Parathyroid adenoma (tissue), 2 donors: ENCODE measurements around the gene COPB2.

Experiments
- H2AFZ ChIP-seq: fragments of 300-600 bp; sonication (generic); one replicate; pipeline ENCODE4 v1.7.0; 2017; ENCODE audit warnings: antibody characterized with exemption, mild to moderate bottlenecking
- H3K27ac ChIP-seq: fragments of 300-600 bp; sonication (generic); one replicate; pipeline ENCODE4 v1.7.0; 2017
- H3K27me3 ChIP-seq: fragments of 300-600 bp; sonication (generic); one replicate; pipeline ENCODE4 v1.7.0; 2017; ENCODE audit warnings: low read length; ENCODE audit not compliant: control insufficient read depth, insufficient read depth
- H3K36me3 ChIP-seq: fragments of 300-600 bp; sonication (generic); one replicate; pipeline ENCODE4 v1.7.0; 2017; ENCODE audit warnings: low read length; ENCODE audit not compliant: control insufficient read depth, insufficient read depth
- H3K4me1 ChIP-seq: fragments of 300-600 bp; sonication (generic); one replicate; pipeline ENCODE4 v1.7.0; 2017; ENCODE audit warnings: control low read depth
- H3K4me2 ChIP-seq: fragments of 300-600 bp; sonication (generic); one replicate; pipeline ENCODE4 v1.7.0; 2017; ENCODE audit warnings: low read length
- H3K4me3 ChIP-seq: fragments of 300-600 bp; sonication (generic); one replicate; pipeline ENCODE4 v1.7.0; 2017; ENCODE audit warnings: low read depth, low read length
- H3K79me2 ChIP-seq: fragments of 300-600 bp; sonication (generic); one replicate; pipeline ENCODE4 v1.7.0; 2017; ENCODE audit warnings: control low read depth
- H3K9ac ChIP-seq: fragments of 300-600 bp; sonication (generic); one replicate; pipeline ENCODE4 v1.7.0; 2017; ENCODE audit warnings: mild to moderate bottlenecking
- H3K9me3 ChIP-seq: fragments of 300-600 bp; sonication (generic); one replicate; pipeline ENCODE4 v1.7.0; 2017; ENCODE audit warnings: low read length; ENCODE audit not compliant: control insufficient read depth
- TF ChIP-seq, protein P1 (sequence below): fragments of 300-600 bp; sonication (generic); IDR thresholded peaks from one replicate; pipeline ENCODE4 v1.7.0; 2017; ENCODE audit warnings: antibody characterized with exemption, mild to moderate bottlenecking
- donor health status: primary hyperparathyroidism.

Gene COPB2

DNA sequence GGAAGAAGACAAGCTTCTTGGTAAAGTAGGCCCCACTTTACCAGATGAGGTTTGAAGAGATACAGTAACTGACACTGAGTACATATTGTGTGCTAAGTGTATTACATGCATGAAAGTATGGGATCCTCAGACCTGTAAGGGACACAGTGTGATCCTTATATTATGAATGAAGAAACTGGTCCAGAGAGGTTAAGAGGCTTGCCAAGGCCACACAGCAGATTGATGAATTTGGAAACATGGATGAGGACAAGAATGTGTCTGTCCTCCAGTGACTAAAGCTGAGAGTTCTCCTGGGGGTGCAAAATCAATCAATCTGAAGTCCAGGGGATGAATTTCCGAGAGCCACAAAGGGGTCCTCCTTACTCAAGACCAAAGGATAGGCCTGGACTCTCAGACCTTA is 77.0 kb downstream of the COPB2 start:
- Histone ChIP-seq H3K27me3 (no peaks in the 10 kb centered on the region), H3K9ac (no peak overlapping the region), H3K36me3 (no peaks in the 10 kb centered on the region), H2AFZ (no peak overlapping the region), H3K9me3 (no peaks in the 10 kb centered on the region), H3K4me1 (no peaks in the 10 kb centered on the region), H3K27ac (no peak overlapping the region), H3K79me2 (no peaks in the 10 kb centered on the region), H3K4me2 (no peak overlapping the region), H3K4me3 (no peak overlapping the region)
- TF ChIP-seq, protein P1, sequence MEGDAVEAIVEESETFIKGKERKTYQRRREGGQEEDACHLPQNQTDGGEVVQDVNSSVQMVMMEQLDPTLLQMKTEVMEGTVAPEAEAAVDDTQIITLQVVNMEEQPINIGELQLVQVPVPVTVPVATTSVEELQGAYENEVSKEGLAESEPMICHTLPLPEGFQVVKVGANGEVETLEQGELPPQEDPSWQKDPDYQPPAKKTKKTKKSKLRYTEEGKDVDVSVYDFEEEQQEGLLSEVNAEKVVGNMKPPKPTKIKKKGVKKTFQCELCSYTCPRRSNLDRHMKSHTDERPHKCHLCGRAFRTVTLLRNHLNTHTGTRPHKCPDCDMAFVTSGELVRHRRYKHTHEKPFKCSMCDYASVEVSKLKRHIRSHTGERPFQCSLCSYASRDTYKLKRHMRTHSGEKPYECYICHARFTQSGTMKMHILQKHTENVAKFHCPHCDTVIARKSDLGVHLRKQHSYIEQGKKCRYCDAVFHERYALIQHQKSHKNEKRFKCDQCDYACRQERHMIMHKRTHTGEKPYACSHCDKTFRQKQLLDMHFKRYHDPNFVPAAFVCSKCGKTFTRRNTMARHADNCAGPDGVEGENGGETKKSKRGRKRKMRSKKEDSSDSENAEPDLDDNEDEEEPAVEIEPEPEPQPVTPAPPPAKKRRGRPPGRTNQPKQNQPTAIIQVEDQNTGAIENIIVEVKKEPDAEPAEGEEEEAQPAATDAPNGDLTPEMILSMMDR, result no peak

- H3K27ac ChIP-seq, result no peak overlapping the region
- H3K27me3 ChIP-seq, result no peaks in the 10 kb centered on the region
- H3K4me3 ChIP-seq, result no peak overlapping the region
These were observed 77.9 kb downstream of the COPB2 start for GRCh38 chr3:139311557-139311956.

GRCh38 chr3:139310474-139310933 is 78.9 kb downstream of the COPB2 start:
- Histone ChIP-seq H3K4me2 (no peak overlapping the region), H3K9ac (no peak overlapping the region), H2AFZ (no peak overlapping the region), H3K4me3 (no peak overlapping the region), H3K27ac (no peak overlapping the region), H3K79me2 (no peaks in the 10 kb centered on the region), H3K4me1 (no peaks in the 10 kb centered on the region), H3K36me3 (no peaks in the 10 kb centered on the region), H3K27me3 (no peaks in the 10 kb centered on the region), H3K9me3 (no peaks in the 10 kb centered on the region)
- TF ChIP-seq, protein P1, result no peak

More at GRCh38 chr3:139311557-139311956, 77.9 kb downstream of the COPB2 start:
- Histone ChIP-seq H3K4me1 (no peaks in the 10 kb centered on the region), H3K4me2 (no peak overlapping the region), H2AFZ (no peak overlapping the region), H3K79me2 (no peaks in the 10 kb centered on the region), H3K9ac (no peak overlapping the region), H3K36me3 (no peaks in the 10 kb centered on the region), H3K9me3 (no peaks in the 10 kb centered on the region)
- TF ChIP-seq, protein P1, result no peak

GRCh38 chr3:139309880-139310279 is 79.6 kb downstream of the COPB2 start:
- H3K27ac ChIP-seq, result no peak overlapping the region
- TF ChIP-seq, protein P1, result no peak
- no peaks in the 10 kb centered on the region for H3K4me1 ChIP-seq
- H3K4me2 ChIP-seq, result no peak overlapping the region
- H3K4me3 ChIP-seq, result no peak overlapping the region
- no peak overlapping the region for H2AFZ ChIP-seq
- H3K27me3 ChIP-seq, result no peaks in the 10 kb centered on the region
- H3K36me3 ChIP-seq, result no peaks in the 10 kb centered on the region
- no peaks in the 10 kb centered on the region for H3K79me2 ChIP-seq
- no peaks in the 10 kb centered on the region for H3K9me3 ChIP-seq
- H3K9ac ChIP-seq, result no peak overlapping the region

DNA sequence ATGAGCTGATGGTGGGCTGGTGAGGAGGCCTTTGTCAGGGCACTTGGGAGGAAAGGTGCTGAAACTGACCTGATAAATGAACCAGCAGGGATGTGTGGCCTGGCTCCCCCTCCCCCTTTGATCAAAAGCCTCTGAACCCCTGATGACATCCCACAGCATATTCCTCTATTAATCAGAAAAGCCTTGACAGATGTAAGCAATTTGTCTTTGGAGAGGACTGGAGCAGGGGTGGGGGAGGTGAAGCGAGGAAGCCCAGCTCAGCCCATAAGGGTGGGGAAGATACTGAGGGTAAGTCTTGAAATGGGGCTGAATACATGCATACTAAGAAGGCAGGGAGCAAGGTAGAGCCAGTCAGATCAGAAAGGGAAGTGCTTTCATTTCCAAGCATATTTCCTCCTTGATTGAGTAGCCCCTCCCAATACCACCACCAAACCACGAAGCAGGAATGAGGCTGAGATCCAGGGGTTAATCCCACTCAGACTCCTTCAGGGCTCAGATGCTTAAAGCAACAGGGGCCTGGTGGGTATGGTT is 80.3 kb downstream of the COPB2 start:
- no peaks in the 10 kb centered on the region for H3K79me2 ChIP-seq
- no peaks in the 10 kb centered on the region for H3K4me1 ChIP-seq
- H3K9ac ChIP-seq, result no peak overlapping the region
- H3K9me3 ChIP-seq, result no peaks in the 10 kb centered on the region
- H3K4me2 ChIP-seq, result no peak overlapping the region
- no peaks in the 10 kb centered on the region for H3K36me3 ChIP-seq
- H2AFZ ChIP-seq, result no peak overlapping the region
- TF ChIP-seq, protein P1, result no peak
- no peak overlapping the region for H3K27ac ChIP-seq
- H3K4me3 ChIP-seq, result no peak overlapping the region
- no peaks in the 10 kb centered on the region for H3K27me3 ChIP-seq
